ENCODE measurements around the gene ATP2B3. TPM values are rescaled to one million over a fixed set of nuclear protein-coding genes. Genes with fewer than 3 reads are reported as not detected.
A peak's percentile ranks its signal among the peaks of the same experiment; 100 is the strongest.

Gene ATP2B3
- total RNA-seq, 2 experiments from 2014 or later, result not detected

GRCh38 chrX:153578889-153579288 is 61.4 kb downstream of the ATP2B3 start:
- TF ChIP-seq, protein P1, sequence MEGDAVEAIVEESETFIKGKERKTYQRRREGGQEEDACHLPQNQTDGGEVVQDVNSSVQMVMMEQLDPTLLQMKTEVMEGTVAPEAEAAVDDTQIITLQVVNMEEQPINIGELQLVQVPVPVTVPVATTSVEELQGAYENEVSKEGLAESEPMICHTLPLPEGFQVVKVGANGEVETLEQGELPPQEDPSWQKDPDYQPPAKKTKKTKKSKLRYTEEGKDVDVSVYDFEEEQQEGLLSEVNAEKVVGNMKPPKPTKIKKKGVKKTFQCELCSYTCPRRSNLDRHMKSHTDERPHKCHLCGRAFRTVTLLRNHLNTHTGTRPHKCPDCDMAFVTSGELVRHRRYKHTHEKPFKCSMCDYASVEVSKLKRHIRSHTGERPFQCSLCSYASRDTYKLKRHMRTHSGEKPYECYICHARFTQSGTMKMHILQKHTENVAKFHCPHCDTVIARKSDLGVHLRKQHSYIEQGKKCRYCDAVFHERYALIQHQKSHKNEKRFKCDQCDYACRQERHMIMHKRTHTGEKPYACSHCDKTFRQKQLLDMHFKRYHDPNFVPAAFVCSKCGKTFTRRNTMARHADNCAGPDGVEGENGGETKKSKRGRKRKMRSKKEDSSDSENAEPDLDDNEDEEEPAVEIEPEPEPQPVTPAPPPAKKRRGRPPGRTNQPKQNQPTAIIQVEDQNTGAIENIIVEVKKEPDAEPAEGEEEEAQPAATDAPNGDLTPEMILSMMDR (IDR thresholded peaks at IDR 0.05), result no peak
- H3K4me3 Mint-ChIP-seq, result no peak overlapping the region
- H3K4me1 Mint-ChIP-seq (ENCODE audit: low read depth), result peaks cover 14% of the 10 kb centered on the region
- no peak for ATAC-seq
- no peaks in the 10 kb centered on the region for H3K27me3 Mint-ChIP-seq
- H3K36me3 Mint-ChIP-seq (ENCODE audit: low read depth), result no peaks in the 10 kb centered on the region
- no peaks in the 10 kb centered on the region for H3K9me3 Mint-ChIP-seq
- no peak overlapping the region for H3K27ac Mint-ChIP-seq
- POLR2A ChIA-PET, result no interaction called here
- CTCF ChIA-PET, result interaction anchor here (2.2 kb wide), 1 partner anchor 39 kb away, joined by 8 read pairs; no protein-coding TSS in a partner anchor
- no peak for DNase-seq
- intact Hi-C loops (cut with micrococcal nuclease), result no loop called here

- no peak overlapping the region for H3K4me3 Mint-ChIP-seq
- TF ChIP-seq, protein P1 (IDR thresholded peaks at IDR 0.05), result no peak
- ChIA-PET CTCF (interaction anchor here (2.3 kb wide), 1 partner anchor 87 kb away, joined by 7 read pairs; no protein-coding TSS in a partner anchor), POLR2A (no interaction called here)
- no peak for DNase-seq
- intact Hi-C loops (cut with micrococcal nuclease), result no loop called here
- H3K36me3 Mint-ChIP-seq (ENCODE audit: low read depth), result no peaks in the 10 kb centered on the region
- H3K27ac Mint-ChIP-seq, result no peak overlapping the region
- peaks cover 16% of the 10 kb centered on the region for H3K4me1 Mint-ChIP-seq (ENCODE audit: low read depth)
- H3K27me3 Mint-ChIP-seq, result no peaks in the 10 kb centered on the region
- H3K9me3 Mint-ChIP-seq, result no peaks in the 10 kb centered on the region
- ATAC-seq, result no peak
Observed at GRCh38 chrX:153580700-153581386, 63.4 kb downstream of the ATP2B3 start.

- H3K27ac Mint-ChIP-seq, result peak overlapping the region; percentile 46
- peak; percentile 82 for DNase-seq
- H3K4me1 Mint-ChIP-seq (ENCODE audit: low read depth), result peaks cover 16% of the 10 kb centered on the region
- H3K27me3 Mint-ChIP-seq, result no peaks in the 10 kb centered on the region
- intact Hi-C loops (cut with micrococcal nuclease), result no loop called here
- TF ChIP-seq, protein P1 (IDR thresholded peaks at IDR 0.05), result no peak
- POLR2A ChIA-PET, result interaction anchor here (1.0 kb wide), 1 partner anchor 15 kb away, joined by 3 read pairs; no protein-coding TSS in a partner anchor
- peak; percentile 100 for ATAC-seq
- peak overlapping the region; percentile 36 for H3K4me3 Mint-ChIP-seq
- no peaks in the 10 kb centered on the region for H3K36me3 Mint-ChIP-seq (ENCODE audit: low read depth)
- CTCF ChIA-PET, result interaction anchor here (0.9 to 2.3 kb wide), 2 partner anchors 85 to 113 kb away, joined by 3 to 7 read pairs; partner anchors contain the start of gene HAUS7
- H3K9me3 Mint-ChIP-seq, result no peaks in the 10 kb centered on the region
Observed at GRCh38 chrX:153582896-153583295, 65.5 kb downstream of the ATP2B3 start.

- no peaks in the 10 kb centered on the region for H3K27me3 Mint-ChIP-seq
- no peaks in the 10 kb centered on the region for H3K36me3 Mint-ChIP-seq (ENCODE audit: low read depth)
- DNase-seq (no peak), ATAC-seq (no peak)
- TF ChIP-seq, protein P1 (IDR thresholded peaks at IDR 0.05), result no peak
- peak overlapping the region; percentile 46 for H3K27ac Mint-ChIP-seq
- ChIA-PET CTCF (interaction anchor here (2.3 kb wide), 1 partner anchor 84 kb away, joined by 7 read pairs; no protein-coding TSS in a partner anchor), POLR2A (interaction anchor here (1.0 kb wide), 1 partner anchor 15 kb away, joined by 3 read pairs; no protein-coding TSS in a partner anchor)
- intact Hi-C loops (cut with micrococcal nuclease), result no loop called here
- peaks cover 16% of the 10 kb centered on the region for H3K4me1 Mint-ChIP-seq (ENCODE audit: low read depth)
- H3K9me3 Mint-ChIP-seq, result no peaks in the 10 kb centered on the region
- H3K4me3 Mint-ChIP-seq, result no peak overlapping the region
Observed at GRCh38 chrX:153583433-153583832, 66.0 kb downstream of the ATP2B3 start.

DNA sequence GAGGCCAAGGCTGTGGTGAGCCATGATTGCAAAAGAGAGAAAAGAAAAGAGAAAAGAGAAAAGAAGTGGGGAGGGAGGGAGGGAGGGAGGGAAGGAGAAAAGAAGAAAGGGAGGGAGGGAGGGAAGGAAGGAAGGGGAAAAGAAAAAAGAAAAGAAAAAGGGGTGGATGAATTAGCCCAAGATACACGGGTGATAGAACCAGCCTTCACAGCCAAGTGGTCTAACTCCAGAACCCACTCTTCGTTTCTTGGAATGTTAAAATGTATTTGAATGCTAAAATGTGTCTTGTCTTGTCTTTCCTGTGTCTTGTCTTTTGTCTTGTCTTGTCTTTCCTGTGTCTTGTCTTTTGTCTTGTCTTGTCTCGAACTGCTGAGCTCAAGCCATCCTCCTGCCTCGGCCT is 68.4 kb downstream of the ATP2B3 start:
- DNase-seq (no peak), ATAC-seq (no peak)
- Mint-ChIP-seq H3K4me1 (ENCODE audit: low read depth) (peaks cover 16% of the 10 kb centered on the region), H3K27ac (no peak overlapping the region), H3K36me3 (ENCODE audit: low read depth) (no peaks in the 10 kb centered on the region), H3K9me3 (no peaks in the 10 kb centered on the region), H3K27me3 (no peaks in the 10 kb centered on the region), H3K4me3 (no peak overlapping the region)
- POLR2A ChIA-PET, result no interaction called here
- TF ChIP-seq, protein P1 (IDR thresholded peaks at IDR 0.05), result no peak
- intact Hi-C loops (cut with micrococcal nuclease), result no loop called here
- CTCF ChIA-PET, result no interaction called here

All from activated CD8-positive, alpha-beta T cell treated with anti-CD3 and anti-CD28 coated beads for 36 hours (primary cell).